ENCODE measurements around the gene FSTL3. TPM values are rescaled to one million over a fixed set of nuclear protein-coding genes. Genes with fewer than 3 reads are reported as not detected.
A peak's percentile ranks its signal among the peaks of the same experiment; 100 is the strongest.

Gene FSTL3
- total and polyA plus RNA-seq, 2 of the 13 experiments (the other 11 are each of a cell fraction or from before 2014, with no cell fraction given): 13.5 to 15.6 TPM

GRCh38 chr19:676339-677105, at the start of gene FSTL3 (continued):
- TF ChIP-seq, protein P1, sequence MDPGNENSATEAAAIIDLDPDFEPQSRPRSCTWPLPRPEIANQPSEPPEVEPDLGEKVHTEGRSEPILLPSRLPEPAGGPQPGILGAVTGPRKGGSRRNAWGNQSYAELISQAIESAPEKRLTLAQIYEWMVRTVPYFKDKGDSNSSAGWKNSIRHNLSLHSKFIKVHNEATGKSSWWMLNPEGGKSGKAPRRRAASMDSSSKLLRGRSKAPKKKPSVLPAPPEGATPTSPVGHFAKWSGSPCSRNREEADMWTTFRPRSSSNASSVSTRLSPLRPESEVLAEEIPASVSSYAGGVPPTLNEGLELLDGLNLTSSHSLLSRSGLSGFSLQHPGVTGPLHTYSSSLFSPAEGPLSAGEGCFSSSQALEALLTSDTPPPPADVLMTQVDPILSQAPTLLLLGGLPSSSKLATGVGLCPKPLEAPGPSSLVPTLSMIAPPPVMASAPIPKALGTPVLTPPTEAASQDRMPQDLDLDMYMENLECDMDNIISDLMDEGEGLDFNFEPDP (CRISPR knock-in tag; conservative IDR thresholded peaks at IDR 0.05): no peak
- TF ChIP-seq AFF4 (CRISPR knock-in tag; IDR thresholded peaks at IDR 0.05): no peak
- no peak for TF ChIP-seq MATR3 (CRISPR knock-in tag; IDR thresholded peaks at IDR 0.05)
- TF ChIP-seq ZKSCAN5 (CRISPR knock-in tag; IDR thresholded peaks at IDR 0.05): no peak
- TF ChIP-seq SRY (CRISPR knock-in tag; IDR thresholded peaks at IDR 0.05): no peak
- no peak for TF ChIP-seq KLF9 (CRISPR knock-in tag; IDR thresholded peaks at IDR 0.05; ENCODE audit: low read depth)
- TF ChIP-seq ZNF275 (CRISPR knock-in tag; IDR thresholded peaks at IDR 0.05; ENCODE audit: borderline replicate concordance): no peak
- no peak for TF ChIP-seq ZNF746 (CRISPR knock-in tag; IDR thresholded peaks at IDR 0.05)
- TF ChIP-seq SUZ12 (IDR thresholded peaks at IDR 0.05; ENCODE audit: low read depth, low read length): no peak
- TF ChIP-seq RARA (CRISPR knock-in tag; IDR thresholded peaks at IDR 0.05): peak; percentile 69
- TF ChIP-seq ZNF800 (CRISPR knock-in tag; IDR thresholded peaks at IDR 0.05): peak; percentile 61; the same call in 1 of the 2 replicates
- TF ChIP-seq IRX3 (CRISPR knock-in tag; IDR thresholded peaks at IDR 0.05; ENCODE audit: borderline replicate concordance, low read depth): no peak
- TF ChIP-seq PRMT3 (CRISPR knock-in tag; IDR thresholded peaks at IDR 0.05; ENCODE audit: borderline replicate concordance, low read depth): no peak
- peak; percentile 88 for TF ChIP-seq AGO1 (IDR thresholded peaks at IDR 0.05; ENCODE audit: low read depth, low read length, poor library complexity, severe bottlenecking)
- TF ChIP-seq ZNF564 (CRISPR knock-in tag; IDR thresholded peaks at IDR 0.05): no peak
- 0 out of 2 replicates have a peak, but pooled peaks have one; percentile 34 for TF ChIP-seq POLR2AphosphoS5 (IDR thresholded peaks at IDR 0.05; ENCODE audit: low read depth, low read length)
- TF ChIP-seq SIX4 (CRISPR knock-in tag; IDR thresholded peaks at IDR 0.05): no peak
- no peak for TF ChIP-seq LBX2 (CRISPR knock-in tag; IDR thresholded peaks at IDR 0.05; ENCODE audit: borderline replicate concordance)
- TF ChIP-seq ZSCAN22 (CRISPR knock-in tag; IDR thresholded peaks at IDR 0.05): no peak
- TF ChIP-seq ISL2 (CRISPR knock-in tag; IDR thresholded peaks at IDR 0.05): no peak
- TF ChIP-seq TARDBP (CRISPR knock-in tag; IDR thresholded peaks at IDR 0.05): no peak
- TF ChIP-seq ETV6 (CRISPR knock-in tag; conservative IDR thresholded peaks at IDR 0.05): no peak

Data from HepG2 (cell line).